ENCODE results near the gene GAS5.

- TF ChIP-seq EZH2phosphoT487 (IDR thresholded peaks at IDR 0.05; ENCODE audit: borderline replicate concordance, low read depth, low read length) (no peak), CTCF (conservative IDR thresholded peaks at IDR 0.05; ENCODE audit: low read length) (no peak; the same call in 1 of the 2 replicates)
These were observed 2.7 kb upstream of the GAS5 start for GRCh38 chr1:173870252-173871075.
